Esophagus (tissue), 2 donors: ENCODE data around the gene XYLT2. TPM values are rescaled to one million over a fixed set of nuclear protein-coding genes. Genes with fewer than 3 reads are reported as not detected.
"Not testable (repeated sequence)": the region's sequence is repeated elsewhere in the genome, so short reads cannot be mapped to it uniquely, and the experiment has no call there.

ENCODE experiments used
- H3K27ac ChIP-seq, 2 donors: one replicate each; pipeline ENCODE4 v1.5.1; 2013; ENCODE audit warnings: low read depth in 2 of 2, mild to moderate bottlenecking in 2 of 2, inconsistent platforms in 1 of 2, low read length in 1 of 2, moderate library complexity in 1 of 2
- H3K27me3 ChIP-seq, 2 donors: one replicate each; pipeline ENCODE4 v1.6.1; 2013; ENCODE audit warnings: low read length in 2 of 2, control low read depth in 1 of 2, mild to moderate bottlenecking in 1 of 2; ENCODE audit not compliant: insufficient read depth in 2 of 2, control insufficient read depth in 1 of 2
- H3K36me3 ChIP-seq, 2 donors: one replicate each; pipeline ENCODE4 v1.6.1; 2013; ENCODE audit warnings: low read length in 1 of 2; ENCODE audit not compliant: control insufficient read depth in 2 of 2, insufficient read depth in 2 of 2
- H3K4me1 ChIP-seq, 2 donors: one replicate each; pipeline ENCODE4 v1.6.1; 2013; ENCODE audit warnings: low read length in 1 of 2; ENCODE audit not compliant: control insufficient read depth in 2 of 2, insufficient read depth in 2 of 2
- H3K4me3 ChIP-seq, 2 donors: one replicate each; pipeline ENCODE4 v1.5.1; 2013; ENCODE audit warnings: low read length in 2 of 2, mild to moderate bottlenecking in 2 of 2, low read depth in 1 of 2, moderate library complexity in 1 of 2
- H3K9me3 ChIP-seq, 2 donors: one replicate each; pipeline ENCODE4 v1.6.1; 2013; ENCODE audit warnings: mild to moderate bottlenecking in 2 of 2, low read depth in 1 of 2, low read length in 1 of 2, moderate library complexity in 1 of 2; ENCODE audit not compliant: control insufficient read depth in 2 of 2, insufficient read depth in 1 of 2
- WGBS, 2 donors: extraction: QIAGEN DNeasy Blood & Tissue Kit; methylation state at CpG; one replicate each; pipeline ENCODE4 v1.1.7; 2013; 5-methylcytosine and 5-hydroxymethylcytosine counted together
- polyA plus RNA-seq, 2 donors: library from polyadenylated mRNA; stranded (reverse); fragments of 200-250 nt; gene quantifications; one replicate each; pipeline ENCODE4 v1.2.3, GENCODE V29; 2013
- donor health status: healthy with polysubstance abuse.
- donor health status: Bipolar disorder and iron deficiency.

The XYLT2 gene
- polyA plus RNA-seq, 2 donors, result 6.0 to 12.1 TPM

DNA sequence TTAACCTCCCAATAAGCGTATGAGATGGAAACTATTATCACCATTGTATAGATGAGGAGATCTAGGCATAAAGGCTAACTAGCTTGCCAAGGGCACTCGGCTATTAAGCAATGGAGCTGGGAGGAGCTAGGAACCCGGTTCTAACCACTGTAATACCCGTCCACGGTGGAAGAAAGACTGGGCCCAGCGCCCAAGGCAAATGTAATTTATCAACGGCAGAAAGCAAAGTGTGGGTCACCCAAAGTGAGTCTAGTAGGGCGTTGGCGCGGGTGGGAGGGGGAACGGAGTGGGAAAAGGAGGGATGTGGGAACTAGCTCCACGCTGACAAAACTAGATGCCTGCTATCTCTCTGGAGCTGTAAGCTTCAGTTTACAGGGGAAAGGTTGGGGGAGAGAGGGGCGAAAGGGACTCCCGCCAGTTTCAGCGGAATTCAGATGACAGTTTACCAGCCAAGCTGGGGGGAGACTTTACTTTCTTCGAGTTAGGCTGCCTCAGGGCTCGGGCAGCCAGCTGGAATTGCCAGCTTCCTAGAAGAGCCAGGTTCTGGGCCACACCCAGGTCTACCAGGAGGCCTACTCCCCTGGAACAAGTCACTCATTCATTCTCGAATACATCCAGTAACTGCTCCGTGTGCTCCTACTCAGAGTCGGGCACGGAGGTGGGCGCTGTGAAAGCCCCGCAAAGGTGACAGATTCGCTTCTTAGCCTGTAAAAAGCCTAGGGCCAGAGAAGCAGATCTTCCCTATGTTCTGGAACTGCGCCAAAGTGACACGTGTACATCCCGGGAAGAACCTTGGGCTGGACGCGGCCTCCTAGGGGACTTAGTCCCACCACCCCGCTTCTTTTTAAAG, 50.6 kb downstream of the XYLT2 start:
- Histone ChIP-seq H3K9me3 (peaks cover 0 to 2% of the 10 kb centered on the region in 2 donors), H3K27me3 (no peaks in the 10 kb centered on the region), H3K4me1 (peaks cover 0 to 9% of the 10 kb centered on the region in 2 donors), H3K27ac (peak overlapping the region; percentile 90 to 93), H3K4me3 (peak overlapping the region; percentile 86 to 100), H3K36me3 (peaks cover 22 to 26% of the 10 kb centered on the region in 2 donors)
- 3 to 7% methylated on average over 30 of the region's 30 CpGs for WGBS, 2 donors

DNA sequence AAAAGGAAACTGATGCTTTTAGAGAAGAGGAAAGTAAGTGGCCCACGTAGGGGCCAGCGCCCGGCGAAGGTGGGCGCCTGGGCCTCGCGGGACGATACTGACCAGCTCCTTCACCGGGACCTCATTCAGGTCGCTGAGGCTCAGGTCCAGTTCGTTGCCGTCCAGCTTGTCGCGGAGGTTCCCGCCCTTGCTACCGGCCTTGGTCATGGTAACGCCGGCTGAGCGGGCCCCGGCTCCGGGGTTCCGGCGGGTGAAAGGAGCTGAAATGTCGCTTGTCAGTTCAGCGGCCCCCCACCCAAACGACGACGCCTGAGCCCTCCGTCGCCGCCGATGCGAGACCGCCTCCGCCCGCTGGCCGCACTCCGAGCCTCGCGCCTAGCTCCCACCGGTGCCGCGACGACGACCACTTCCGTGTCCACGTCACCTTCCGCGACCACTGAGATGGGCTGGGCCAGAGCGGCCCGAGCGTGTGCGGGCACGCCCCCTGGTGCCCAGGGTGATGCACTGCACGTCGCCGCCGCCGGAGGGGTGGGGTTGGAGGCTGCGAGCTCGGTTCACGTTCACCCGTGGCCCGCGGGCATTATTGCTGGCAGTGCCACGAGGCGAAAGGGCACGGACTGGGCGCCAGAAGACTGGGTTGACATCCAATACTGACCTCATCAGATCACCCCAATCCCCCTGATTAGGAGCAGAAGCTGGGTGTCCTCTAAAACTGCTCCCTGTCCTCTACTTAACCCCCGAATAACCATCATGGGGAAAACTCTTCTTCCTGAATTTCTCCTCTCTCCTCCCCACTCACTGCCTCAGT, 51.4 kb downstream of the XYLT2 start, which contains the start of gene LRRC59:
LRRC59 (minus strand) TSS at position 413 of the 808 bp plus-strand sequence; CDS start at position 207, 206 bp downstream.
- peak within 1 kb of the TSS; percentile 90 to 93 for H3K27ac ChIP-seq
- 0 to 1% methylated on average over 67 to 70 of the region's 70 CpGs for WGBS, 2 donors
- peaks cover 19 to 20% of the 10 kb centered on the region in 2 donors for H3K36me3 ChIP-seq
- peaks cover 0 to 9% of the 10 kb centered on the region in 2 donors for H3K4me1 ChIP-seq
- H3K4me3 ChIP-seq, result peak within 1 kb of the TSS; percentile 86 to 100
- H3K27me3 ChIP-seq, result no peaks in the 10 kb centered on the region
- peaks cover 0 to 2% of the 10 kb centered on the region in 2 donors for H3K9me3 ChIP-seq

- peaks cover 0 to 9% of the 10 kb centered on the region in 2 donors for H3K4me1 ChIP-seq
- no peak overlapping the region for H3K27ac ChIP-seq
- peaks cover 13 to 15% of the 10 kb centered on the region in 2 donors for H3K36me3 ChIP-seq
- 57 to 60% methylated on average over 9 of the region's 9 CpGs for WGBS, 2 donors
- H3K27me3 ChIP-seq, result no peaks in the 10 kb centered on the region
- no peak overlapping the region for H3K4me3 ChIP-seq
- peaks cover 0 to 2% of the 10 kb centered on the region in 2 donors for H3K9me3 ChIP-seq
These were observed 52.0 kb downstream of the XYLT2 start for GRCh38 chr17:50397919-50398285.

DNA sequence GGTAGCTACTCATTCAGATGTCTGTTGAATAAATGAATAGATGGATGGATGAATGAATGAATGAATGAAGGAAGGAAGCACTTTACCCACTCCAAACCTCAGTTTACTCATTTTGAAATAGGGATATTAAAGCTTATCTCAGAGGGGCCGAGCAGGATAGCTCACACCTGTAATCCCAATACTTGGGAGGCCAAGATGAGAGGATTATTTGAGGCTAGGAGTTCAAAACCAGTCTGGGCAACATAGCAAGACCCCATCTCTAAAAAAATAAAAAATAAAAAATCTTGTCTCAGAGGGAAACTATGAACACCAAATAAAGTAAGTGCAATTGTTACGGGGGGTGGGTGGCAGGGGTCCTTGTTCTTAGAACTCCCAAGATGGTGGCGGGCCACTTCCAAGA, 52.7 kb downstream of the XYLT2 start:
- H3K27ac ChIP-seq, result not testable (repeated sequence)
- 93 to 94% methylated on average over 3 of the region's 3 CpGs for WGBS, 2 donors

DNA sequence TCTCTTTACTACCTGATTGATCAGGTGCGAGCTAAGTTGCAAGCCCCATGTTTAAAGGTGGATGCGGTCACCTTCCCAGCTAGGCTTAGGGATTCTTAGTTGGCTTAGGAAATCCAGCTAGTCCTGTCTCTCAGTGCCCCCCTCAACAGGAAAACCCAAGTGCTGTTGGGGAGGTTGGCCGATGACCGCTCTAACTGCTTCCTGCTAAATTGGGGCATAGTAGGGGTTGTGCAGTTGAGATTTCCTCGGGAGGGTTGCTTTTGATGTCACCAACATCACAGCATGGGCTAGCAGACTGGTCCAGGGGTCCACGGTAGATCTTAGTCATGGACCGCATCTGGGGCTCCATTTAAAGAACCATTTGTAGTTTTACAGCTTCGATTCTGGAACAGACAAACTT, 53.7 kb downstream of the XYLT2 start:
- not testable (repeated sequence) for H3K27ac ChIP-seq, H3K4me3 ChIP-seq, H3K9me3 ChIP-seq, H3K27me3 ChIP-seq, H3K4me1 ChIP-seq, H3K36me3 ChIP-seq
- WGBS, 2 donors, result 94 to 95% methylated on average over 8 of the region's 8 CpGs

More for the DNA sequence above, 52.7 kb downstream of the XYLT2 start:
- H3K27me3 ChIP-seq, H3K4me3 ChIP-seq, H3K4me1 ChIP-seq, H3K36me3 ChIP-seq, H3K9me3 ChIP-seq: not testable (repeated sequence)

- H3K9me3 ChIP-seq, H3K27me3 ChIP-seq, H3K27ac ChIP-seq, H3K4me3 ChIP-seq, H3K36me3 ChIP-seq, H3K4me1 ChIP-seq: not testable (repeated sequence)
- WGBS, 2 donors, result 83 to 84% methylated on average over 4 of the region's 4 CpGs
These were observed 59.4 kb downstream of the XYLT2 start for GRCh38 chr17:50405351-50405750.

DNA sequence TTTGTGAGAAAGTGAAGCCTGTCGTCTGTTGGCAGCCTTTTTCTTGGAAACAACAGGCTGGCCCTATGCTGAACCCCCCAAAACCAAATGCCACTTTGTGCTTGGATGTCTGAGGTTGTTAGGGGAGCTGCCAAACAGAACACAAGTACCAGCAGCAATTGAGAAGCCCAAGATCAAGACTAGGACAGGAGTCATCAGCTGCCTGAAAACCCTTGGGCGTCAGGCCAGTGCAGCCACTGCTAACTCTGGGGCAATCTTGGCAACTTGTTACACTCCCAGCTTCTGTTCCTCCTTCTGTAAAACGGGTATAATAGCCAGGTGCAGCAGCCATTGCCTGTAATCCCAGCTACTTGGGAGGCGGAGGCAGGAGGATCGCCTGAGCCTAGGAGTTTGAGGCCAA, 60.7 kb downstream of the XYLT2 start:
- H3K4me3 ChIP-seq, result no peak overlapping the region
- no peaks in the 10 kb centered on the region for H3K9me3 ChIP-seq
- WGBS, 2 donors, result 76 to 79% methylated on average over 5 of the region's 5 CpGs
- no peaks in the 10 kb centered on the region for H3K4me1 ChIP-seq
- no peak overlapping the region for H3K27ac ChIP-seq
- no peaks in the 10 kb centered on the region for H3K36me3 ChIP-seq
- H3K27me3 ChIP-seq, result no peaks in the 10 kb centered on the region

GRCh38 chr17:50407921-50408320, 62.0 kb downstream of the XYLT2 start:
- no peak overlapping the region for H3K27ac ChIP-seq
- no peak overlapping the region for H3K4me3 ChIP-seq
- no peaks in the 10 kb centered on the region for H3K36me3 ChIP-seq
- no peaks in the 10 kb centered on the region for H3K4me1 ChIP-seq
- H3K27me3 ChIP-seq, result no peaks in the 10 kb centered on the region
- 67 to 82% methylated on average over 4 of the region's 4 CpGs for WGBS, 2 donors
- no peaks in the 10 kb centered on the region for H3K9me3 ChIP-seq
